ENCODE results near the gene NINL.
"Not testable (repeated sequence)": the region's sequence is repeated elsewhere in the genome, so short reads cannot be mapped to it uniquely, and the experiment has no call there.

Gene NINL

DNA sequence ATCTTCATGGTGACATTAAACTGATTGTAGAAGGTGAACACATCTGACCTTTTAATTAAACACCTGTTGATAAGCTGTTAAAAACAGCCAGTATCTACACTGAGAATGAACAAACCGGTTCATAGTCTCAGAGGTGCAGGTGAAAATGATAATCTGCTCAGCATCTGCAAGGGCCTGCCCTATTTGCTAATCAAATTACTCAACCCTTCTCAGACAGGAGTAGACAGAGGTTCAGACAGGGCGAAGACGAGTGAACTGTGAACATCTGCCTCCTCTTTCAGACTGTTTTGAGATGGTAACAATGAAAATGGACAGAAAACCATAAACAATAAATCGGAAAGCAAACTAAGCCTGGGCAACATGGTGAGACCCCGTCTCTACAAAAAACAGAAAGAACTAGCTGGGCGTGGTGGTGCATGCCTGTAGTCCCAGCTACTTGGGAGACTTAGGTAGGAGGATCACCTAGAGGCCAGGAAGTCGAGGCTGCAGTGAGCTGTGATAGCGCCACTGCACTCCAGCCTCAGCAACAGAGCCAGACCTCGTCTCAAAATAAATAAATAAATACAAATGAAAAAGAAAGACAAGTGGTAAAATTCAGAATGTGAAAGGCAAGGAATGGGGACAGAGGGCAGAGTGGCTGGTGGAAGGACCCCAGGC is 55.9 kb downstream of the NINL start:
- no peak for DNase-seq

GRCh38 chr20:25527949-25528348 is 57.4 kb downstream of the NINL start:
- no peak for DNase-seq

DNA sequence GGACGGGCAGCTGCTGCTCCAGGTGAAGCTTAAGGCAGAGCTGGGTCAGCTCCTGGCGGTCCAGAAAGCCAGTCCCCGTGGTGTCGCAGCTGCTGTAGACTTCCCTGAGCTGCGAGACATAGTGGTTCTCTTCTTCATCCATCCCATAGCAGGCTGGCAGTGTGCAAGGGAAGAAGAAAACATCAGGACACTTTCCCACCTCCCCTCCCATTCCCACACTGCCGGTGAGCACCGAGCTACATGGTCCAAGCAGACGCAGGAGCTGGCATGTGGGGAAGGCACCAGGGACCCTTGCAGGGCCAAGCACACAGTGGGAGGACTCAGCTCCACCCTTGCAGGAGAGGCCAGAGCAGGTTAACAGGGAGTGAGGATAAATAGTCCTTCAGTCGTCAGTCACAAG is 58.9 kb downstream of the NINL start:
- DNase-seq = no peak

GRCh38 chr20:25525867-25526266 is 59.5 kb downstream of the NINL start:
- peak; percentile 94 for DNase-seq

GRCh38 chr20:25525295-25525694 is 60.0 kb downstream of the NINL start:
- DNase-seq = no peak

DNA sequence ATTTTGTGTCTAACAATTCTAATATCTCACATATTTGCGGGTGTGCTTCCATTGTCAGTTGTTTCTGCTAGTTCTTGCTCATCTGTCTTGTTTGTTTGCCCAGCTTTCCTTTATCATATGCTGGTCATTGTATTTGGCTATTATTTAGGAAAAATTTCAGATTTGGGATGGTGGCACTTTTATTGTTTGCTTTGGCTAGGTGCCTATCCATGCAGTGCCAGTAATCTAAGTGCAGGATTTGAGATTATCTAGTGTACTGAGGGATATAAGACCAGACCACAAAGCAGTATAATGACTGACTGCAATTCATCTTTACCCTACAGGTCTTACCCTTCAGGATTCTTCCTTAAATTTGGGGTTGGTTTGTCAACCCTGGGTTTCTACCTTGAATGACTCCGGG is 63.9 kb downstream of the NINL start:
- no peak for DNase-seq

DNA sequence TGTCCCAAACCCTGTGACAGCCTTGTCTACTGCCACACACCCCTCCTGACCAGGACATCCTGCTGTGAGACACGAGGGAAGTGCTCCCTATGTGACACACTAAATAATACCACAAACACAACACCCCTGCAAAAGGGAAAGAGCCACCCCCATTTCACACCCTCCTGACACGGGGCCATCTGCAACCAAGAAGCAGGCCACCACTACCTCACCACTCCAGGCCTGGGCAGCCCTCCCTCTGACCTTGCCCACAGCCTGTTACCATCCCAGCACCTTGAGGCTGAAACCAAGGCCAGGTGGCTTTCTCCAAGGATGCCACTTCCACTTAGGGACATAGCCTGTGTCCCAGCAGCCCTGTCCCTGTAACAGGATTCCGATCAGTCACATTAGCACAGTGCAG is 68.2 kb downstream of the NINL start:
- DNase-seq = no peak

- no peak for DNase-seq
These were observed 70.5 kb downstream of the NINL start for GRCh38 chr20:25514747-25515340.

DNA sequence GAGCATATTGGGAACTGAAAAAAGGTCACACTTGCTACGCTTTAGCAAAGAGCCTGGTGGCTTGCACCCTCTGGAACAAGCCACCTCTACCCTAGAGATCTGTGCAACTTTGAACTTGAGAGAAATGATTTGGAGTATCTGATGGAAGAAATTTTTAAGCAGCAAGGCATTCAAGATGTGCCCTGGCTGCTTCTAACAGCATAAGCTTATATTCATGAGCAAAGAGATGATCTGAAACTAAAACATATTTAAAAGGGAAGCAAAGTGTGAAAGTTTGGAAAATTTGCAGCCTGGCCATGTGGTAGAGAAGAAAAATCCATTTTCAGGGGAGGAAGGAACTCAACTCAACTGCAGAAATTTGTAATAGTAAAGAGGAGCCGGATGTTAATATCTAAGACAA is 71.1 kb downstream of the NINL start:
- no peak for DNase-seq

- no peak for DNase-seq
These were observed 72.6 kb downstream of the NINL start for GRCh38 chr20:25512709-25513108.

GRCh38 chr20:25511183-25511582 is 74.1 kb downstream of the NINL start:
- no peak for DNase-seq

DNA sequence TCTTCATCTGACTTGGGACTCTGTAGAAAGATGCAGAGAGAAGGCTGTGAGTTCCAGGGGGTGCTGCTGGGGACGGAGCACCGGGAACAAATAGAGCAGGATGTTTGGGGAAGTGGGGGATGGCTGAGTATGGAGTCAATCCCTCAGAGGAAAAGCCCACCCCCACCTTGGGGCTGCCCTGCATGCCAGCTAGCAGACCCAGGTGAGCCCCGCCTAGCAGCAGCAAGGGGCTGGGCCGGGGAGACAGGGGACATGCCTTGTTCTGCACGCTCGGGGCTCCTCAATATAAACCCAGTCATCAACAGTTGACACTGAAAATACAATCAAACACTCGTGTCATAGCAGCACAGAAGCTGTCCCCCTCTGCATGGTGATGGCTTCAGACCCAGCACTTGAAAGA is 74.6 kb downstream of the NINL start:
- DNase-seq = no peak

- no peak for DNase-seq
These were observed 75.1 kb downstream of the NINL start for GRCh38 chr20:25510202-25510601.

DNA sequence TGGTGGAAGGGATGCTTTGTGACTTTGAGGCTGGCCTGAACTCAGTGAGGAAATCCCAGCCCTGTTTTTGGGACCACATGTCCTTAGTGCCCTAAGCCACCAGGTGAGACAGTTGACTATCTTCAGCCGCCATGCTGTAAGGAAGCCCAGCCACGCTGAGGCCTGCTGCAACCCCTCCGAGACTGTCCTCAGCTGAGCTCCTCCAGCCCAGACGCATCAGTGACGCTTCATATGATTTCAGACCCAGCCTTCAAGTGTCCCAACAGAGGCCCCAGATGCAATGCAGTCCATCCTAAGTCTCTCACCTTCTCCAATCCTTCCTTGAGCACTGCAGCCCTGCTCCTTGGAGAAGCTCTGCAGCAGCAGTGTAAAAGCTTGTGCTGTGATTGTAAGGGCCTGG is 76.2 kb downstream of the NINL start:
- DNase-seq = no peak

GRCh38 chr20:25508083-25508770 is 77.1 kb downstream of the NINL start:
- DNase-seq = peak; percentile 12

GRCh38 chr20:25507385-25508082 is 77.8 kb downstream of the NINL start:
- DNase-seq = no peak

DNA sequence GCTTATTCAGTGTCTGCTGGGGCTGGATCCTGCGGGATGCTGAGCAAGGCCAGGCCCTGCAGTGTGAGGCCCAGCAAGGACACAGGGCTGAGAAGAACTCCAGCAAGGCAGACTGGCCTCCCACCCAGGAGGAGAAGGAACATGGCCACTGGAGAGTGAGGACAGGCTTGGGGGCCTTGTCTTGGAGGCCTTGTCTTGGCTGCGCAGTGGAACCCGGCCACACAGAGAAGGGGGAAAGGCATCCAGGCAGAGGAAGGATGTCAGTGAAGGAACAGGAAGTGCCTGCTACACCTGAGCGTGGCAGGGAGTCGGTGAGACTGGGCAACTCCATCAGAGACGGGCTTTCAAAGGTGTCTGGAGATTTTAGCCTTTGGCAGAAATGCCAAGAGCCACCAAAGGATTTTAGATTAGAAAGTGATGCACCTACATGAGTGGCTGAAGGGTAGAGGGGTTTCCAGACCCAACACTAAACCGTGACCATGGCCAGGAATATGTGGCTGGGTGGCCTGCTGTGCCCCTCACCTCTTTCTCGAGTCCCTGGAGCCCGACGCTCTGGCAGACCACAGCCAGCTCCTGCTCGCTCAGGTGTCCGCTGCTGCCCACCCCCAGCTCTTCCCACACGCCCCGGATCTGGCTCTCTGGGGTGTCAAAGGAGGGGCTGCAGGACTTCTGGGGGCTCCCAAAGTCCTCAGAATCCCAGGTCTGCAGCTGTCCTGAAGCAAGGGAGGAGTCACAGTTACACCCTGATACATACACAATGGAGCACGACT is 80.8 kb downstream of the NINL start:
- DNase-seq = no peak

GRCh38 chr20:25503936-25504335 is 81.4 kb downstream of the NINL start:
- no peak for DNase-seq

DNA sequence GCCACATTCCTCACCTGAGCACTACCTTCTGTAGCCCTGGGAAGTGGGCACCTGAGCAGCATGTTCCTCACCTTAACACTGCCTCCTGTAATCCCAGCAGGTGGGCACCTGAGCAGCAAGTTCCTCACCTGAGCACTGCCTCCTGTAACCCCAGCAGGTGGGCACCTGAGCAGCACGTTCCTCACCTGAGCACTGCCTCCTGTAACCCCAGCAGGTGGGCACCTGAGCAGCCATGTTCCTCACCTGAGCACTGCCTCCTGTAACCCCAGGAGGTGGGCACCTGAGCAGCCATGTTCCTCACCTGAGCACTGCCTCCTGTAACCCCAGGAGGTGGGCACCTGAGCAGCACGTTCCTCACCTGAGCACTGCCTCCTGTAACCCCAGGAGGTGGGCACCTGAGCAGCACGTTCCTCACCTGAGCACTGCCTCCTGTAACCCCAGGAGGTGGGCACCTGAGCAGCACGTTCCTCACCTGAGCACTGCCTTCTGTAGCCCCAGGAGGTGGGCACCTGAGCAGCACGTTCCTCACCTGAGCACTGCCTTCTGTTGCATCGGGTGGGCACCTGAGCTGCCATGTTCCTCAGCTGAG is 82.2 kb downstream of the NINL start:
- not testable (repeated sequence) for DNase-seq

DNA sequence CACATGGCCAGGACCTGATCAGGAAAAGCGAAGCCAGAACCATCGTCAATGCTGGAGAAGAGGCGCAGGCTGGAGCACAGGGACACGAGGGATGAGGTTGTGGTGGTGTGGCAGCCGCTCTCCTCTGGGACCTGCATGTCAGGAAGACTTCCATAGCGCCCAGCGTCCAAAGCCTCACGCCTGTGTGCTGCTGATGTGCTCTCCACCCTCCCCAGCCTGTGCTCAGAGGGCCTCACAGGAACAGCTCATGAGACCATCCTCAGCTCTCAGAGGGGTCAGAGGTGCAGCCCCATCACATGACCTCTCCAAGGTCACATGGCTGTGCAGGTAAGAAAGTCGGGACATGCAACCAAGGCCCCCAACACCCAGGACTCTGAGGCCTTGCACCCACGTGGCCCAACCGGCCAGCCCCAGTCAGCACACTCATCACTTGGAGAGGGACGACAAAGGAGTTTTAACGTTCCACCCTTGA is 84.4 kb downstream of the NINL start:
- no peak for DNase-seq

GRCh38 chr20:25499855-25500434 is 85.4 kb downstream of the NINL start:
- DNase-seq = no peak

GRCh38 chr20:25499031-25499430 is 86.3 kb downstream of the NINL start:
- no peak for DNase-seq

All from fibroblast of upper back skin (primary cell).